Measurements from ENCODE around the gene COL20A1.

Gene COL20A1

GRCh38 chr20:63356931-63357879 is 64.2 kb downstream of the COL20A1 start:
- H3K4me3 ChIP-seq (ENCODE audit: low read depth, low read length) = no peak overlapping the region
- no peak for TF ChIP-seq MAX (IDR thresholded peaks at IDR 0.05; ENCODE audit: low read depth, low read length)
- TF ChIP-seq MYC (IDR thresholded peaks at IDR 0.05; ENCODE audit: low read depth, low read length) = no peak
- no peak for TF ChIP-seq POLR2A (IDR thresholded peaks at IDR 0.05; ENCODE audit: extremely low read depth, insufficient read length)
- TF ChIP-seq CTCF (IDR thresholded peaks at IDR 0.05; ENCODE audit: low read depth, low read length) = no peak
- no peak for DNase-seq (ENCODE audit: low read depth)

- TF ChIP-seq MAX (IDR thresholded peaks at IDR 0.05; ENCODE audit: low read depth, low read length) (no peak), MYC (IDR thresholded peaks at IDR 0.05; ENCODE audit: low read depth, low read length) (no peak), POLR2A (IDR thresholded peaks at IDR 0.05; ENCODE audit: extremely low read depth, insufficient read length) (no peak)
- DNase-seq (ENCODE audit: low read depth) = no peak
- H3K4me3 ChIP-seq (ENCODE audit: low read depth, low read length) = no peak overlapping the region
Measured at GRCh38 chr20:63357921-63358905, 65.2 kb downstream of the COL20A1 start.

- no peak overlapping the region for H3K4me3 ChIP-seq (ENCODE audit: low read depth, low read length)
- no peak for TF ChIP-seq POLR2A (IDR thresholded peaks at IDR 0.05; ENCODE audit: extremely low read depth, insufficient read length)
- TF ChIP-seq CTCF (IDR thresholded peaks at IDR 0.05; ENCODE audit: low read depth, low read length) = no peak
- no peak for TF ChIP-seq MAX (IDR thresholded peaks at IDR 0.05; ENCODE audit: low read depth, low read length)
- no peak for TF ChIP-seq MYC (IDR thresholded peaks at IDR 0.05; ENCODE audit: low read depth, low read length)
- DNase-seq (ENCODE audit: low read depth) = no peak
Measured at GRCh38 chr20:63359164-63359934, 66.4 kb downstream of the COL20A1 start.

- TF ChIP-seq MAX (IDR thresholded peaks at IDR 0.05; ENCODE audit: low read depth, low read length) = no peak
- no peak for TF ChIP-seq CTCF (IDR thresholded peaks at IDR 0.05; ENCODE audit: low read depth, low read length)
- no peak for TF ChIP-seq POLR2A (IDR thresholded peaks at IDR 0.05; ENCODE audit: extremely low read depth, insufficient read length)
- no peak for TF ChIP-seq MYC (IDR thresholded peaks at IDR 0.05; ENCODE audit: low read depth, low read length)
- no peak overlapping the region for H3K4me3 ChIP-seq (ENCODE audit: low read depth, low read length)
- no peak for DNase-seq (ENCODE audit: low read depth)
Measured at GRCh38 chr20:63359937-63360849, 67.2 kb downstream of the COL20A1 start.

GRCh38 chr20:63360850-63361518 is 68.0 kb downstream of the COL20A1 start, which contains the start of gene CHRNA4:
TSS of gene CHRNA4 (minus strand) at chr20:63361349. CDS start at chr20:63361165, 184 bp downstream.
- TF ChIP-seq MYC (IDR thresholded peaks at IDR 0.05; ENCODE audit: low read depth, low read length) (no peak), CTCF (IDR thresholded peaks at IDR 0.05; ENCODE audit: low read depth, low read length) (no peak), MAX (IDR thresholded peaks at IDR 0.05; ENCODE audit: low read depth, low read length) (no peak), POLR2A (IDR thresholded peaks at IDR 0.05; ENCODE audit: extremely low read depth, insufficient read length) (no peak)
- no peak for DNase-seq (ENCODE audit: low read depth)
- H3K4me3 ChIP-seq (ENCODE audit: low read depth, low read length) = no peak within 1 kb of the TSS

All from NB4 (cell line).